ENCODE measurements around the gene WDR27. TPM values are rescaled to one million over a fixed set of nuclear protein-coding genes. Genes with fewer than 3 reads are reported as not detected.
A peak's percentile ranks its signal among the peaks of the same experiment; 100 is the strongest.

WDR27 gene
- total RNA-seq, 4 donors from 2014 or later = 23.1 to 101 (median 75.8) TPM

GRCh38 chr6:169455470-169455869 is 246.4 kb downstream of the WDR27 start:
- no peak for DNase-seq
- no peak for TF ChIP-seq CTCF (IDR thresholded peaks at IDR 0.05)
- TF ChIP-seq POLR2A (IDR thresholded peaks at IDR 0.05) = no peak
- Histone ChIP-seq H3K4me1 (no peaks in the 10 kb centered on the region), H3K27me3 (no peaks in the 10 kb centered on the region), H3K9me3 (no peaks in the 10 kb centered on the region), H3K4me3 (no peak overlapping the region), H3K27ac (no peak overlapping the region), H3K36me3 (no peaks in the 10 kb centered on the region)

DNA sequence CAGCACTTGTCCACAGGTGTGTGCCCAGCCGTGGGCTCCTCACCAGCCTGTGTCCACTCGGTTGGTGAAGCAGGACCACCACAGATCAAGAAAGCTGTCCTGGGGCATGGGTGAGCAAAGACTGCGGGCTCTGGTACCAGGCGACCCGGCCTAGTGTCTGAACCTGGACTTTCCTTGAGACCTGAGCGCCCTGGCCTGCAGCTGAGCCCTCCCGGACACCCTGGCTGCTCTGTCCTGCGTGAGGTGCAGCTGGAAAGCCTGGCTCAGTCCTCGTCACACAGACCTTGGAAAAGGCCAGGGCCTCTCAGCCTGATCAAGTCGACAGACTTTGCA is 247.0 kb downstream of the WDR27 start:
- H3K36me3 ChIP-seq = no peaks in the 10 kb centered on the region
- no peak for TF ChIP-seq POLR2A (IDR thresholded peaks at IDR 0.05)
- no peak for TF ChIP-seq CTCF (IDR thresholded peaks at IDR 0.05)
- H3K27ac ChIP-seq = peak overlapping the region in 2 of 4 donors; percentile 17 to 40
- no peak for DNase-seq
- no peaks in the 10 kb centered on the region for H3K4me1 ChIP-seq
- no peak overlapping the region for H3K4me3 ChIP-seq
- H3K9me3 ChIP-seq = no peaks in the 10 kb centered on the region
- H3K27me3 ChIP-seq = no peaks in the 10 kb centered on the region

GRCh38 chr6:169454204-169454871 is 247.5 kb downstream of the WDR27 start:
- Histone ChIP-seq H3K4me1 (no peaks in the 10 kb centered on the region), H3K27me3 (no peaks in the 10 kb centered on the region), H3K27ac (peak overlapping the region in 3 of 4 donors; percentile 17 to 40 (median 17)), H3K36me3 (no peaks in the 10 kb centered on the region), H3K9me3 (no peaks in the 10 kb centered on the region), H3K4me3 (no peak overlapping the region)
- TF ChIP-seq POLR2A (IDR thresholded peaks at IDR 0.05) (no peak), CTCF (IDR thresholded peaks at IDR 0.05) (no peak)
- peak in 1 of 3 donors; percentile 62 for DNase-seq

- TF ChIP-seq POLR2A (IDR thresholded peaks at IDR 0.05) (no peak), CTCF (IDR thresholded peaks at IDR 0.05) (no peak)
- Histone ChIP-seq H3K4me1 (no peaks in the 10 kb centered on the region), H3K27ac (peak overlapping the region; percentile 57 to 82 (median 68)), H3K27me3 (no peaks in the 10 kb centered on the region), H3K4me3 (peak overlapping the region in 1 of 4 donors; percentile 19), H3K36me3 (no peaks in the 10 kb centered on the region), H3K9me3 (no peaks in the 10 kb centered on the region)
- DNase-seq = no peak
Observed at GRCh38 chr6:169452869-169453620, 248.8 kb downstream of the WDR27 start.

GRCh38 chr6:169452117-169452868 is 249.5 kb downstream of the WDR27 start:
- H3K4me1 ChIP-seq = no peaks in the 10 kb centered on the region
- H3K4me3 ChIP-seq = peak overlapping the region in 1 of 4 donors; percentile 19
- peak overlapping the region; percentile 57 to 82 (median 68) for H3K27ac ChIP-seq
- H3K9me3 ChIP-seq = no peaks in the 10 kb centered on the region
- no peak for TF ChIP-seq CTCF (IDR thresholded peaks at IDR 0.05)
- no peak for TF ChIP-seq POLR2A (IDR thresholded peaks at IDR 0.05)
- H3K36me3 ChIP-seq = no peaks in the 10 kb centered on the region
- no peaks in the 10 kb centered on the region for H3K27me3 ChIP-seq
- peak in 1 of 3 donors; percentile 75 for DNase-seq
